Tracheal epithelial cell (primary cell): ENCODE measurements around the gene BCL2L2. TPM values are rescaled to one million over a fixed set of nuclear protein-coding genes. Genes with fewer than 3 reads are reported as not detected.

Source experiments
- total RNA-seq: library from RNA; depleted of rRNA; stranded (reverse); fragments of >200 nt; gene quantifications from 2 replicates; pipeline ENCODE4 v1.2.1, GENCODE V29; 2014

The BCL2L2 gene
- 16.8 and 21.2 TPM in 2 replicates for total RNA-seq

GRCh38 chr14:23306412-23307145 lies at the start of gene BCL2L2:
TSS of gene BCL2L2 (plus strand) at chr14:23306833. CDS start at chr14:23307768, 935 bp downstream.

GRCh38 chr14:23286020-23286901 lies 20.4 kb upstream of the BCL2L2 start, which contains the start of gene HOMEZ:
TSS of gene HOMEZ (minus strand) at chr14:23286132. CDS start at chr14:23285952, 180 bp downstream.

GRCh38 chr14:23302290-23303225 lies 4.1 kb upstream of the BCL2L2 start, which contains the start of gene PPP1R3E:
TSS of gene PPP1R3E (minus strand) at chr14:23302859. CDS start at chr14:23302576, 283 bp downstream.

GRCh38 chr14:23320584-23321571 lies 14.2 kb downstream of the BCL2L2 start, which contains the start of gene PABPN1:
TSS of gene PABPN1 (plus strand) at chr14:23321457. CDS start at chr14:23321470, 13 bp downstream.

GRCh38 chr14:23352506-23353432 lies 46.1 kb downstream of the BCL2L2 start, which contains the start of gene SLC22A17:
TSS of gene SLC22A17 (minus strand) at chr14:23352887.

Other genes starting within 250 kb of the BCL2L2 start
- 3.4 and 4.3 TPM in 2 replicates for gene CDH24, start 249.3 kb upstream of the BCL2L2 start, total RNA-seq
- 25.8 and 31.8 TPM in 2 replicates for gene ACIN1, start 211.7 kb upstream of the BCL2L2 start, total RNA-seq
- 27.7 and 43.1 TPM in 2 replicates for gene C14orf119, start 211.3 kb upstream of the BCL2L2 start, total RNA-seq
- not detected in 2 replicates for gene CIROP, start 201.8 kb upstream of the BCL2L2 start, total RNA-seq
- not detected in 2 replicates for gene CEBPE, start 187.6 kb upstream of the BCL2L2 start, total RNA-seq
- gene SLC7A8, start 123.2 kb upstream of the BCL2L2 start, total RNA-seq: 2.4 and 5.5 TPM in 2 replicates
- not detected in 2 replicates for gene RNF212B, start 68.9 kb upstream of the BCL2L2 start, total RNA-seq
- 7.2 and 8.2 TPM in 2 replicates for gene HOMEZ, start 20.7 kb upstream of the BCL2L2 start, total RNA-seq
- 3.1 and 3.4 TPM in 2 replicates for gene PPP1R3E, start 4.0 kb upstream of the BCL2L2 start, total RNA-seq
- gene PABPN1, start 14.6 kb downstream of the BCL2L2 start, total RNA-seq: 54.8 and 64.1 TPM in 2 replicates
- 1.5 and 8.7 TPM in 2 replicates for gene SLC22A17, start 46.1 kb downstream of the BCL2L2 start, total RNA-seq
- gene EFS, start 58.3 kb downstream of the BCL2L2 start, total RNA-seq: 6.3 and 7.7 TPM in 2 replicates
- gene IL25, start 66.0 kb downstream of the BCL2L2 start, total RNA-seq: not detected in 2 replicates
- gene CMTM5, start 70.2 kb downstream of the BCL2L2 start, total RNA-seq: not detected in 2 replicates
- not detected in 2 replicates for gene MYH6, start 101.4 kb downstream of the BCL2L2 start, total RNA-seq
- gene MYH7, start 128.8 kb downstream of the BCL2L2 start, total RNA-seq: under 0.01 TPM in 1 of 2 replicates, not detected in the other
- gene NGDN, start 162.9 kb downstream of the BCL2L2 start, total RNA-seq: 50.1 and 75.9 TPM in 2 replicates
- under 0.01 and 0.24 TPM in 2 replicates for gene ZFHX2, start 244.9 kb downstream of the BCL2L2 start, total RNA-seq
- 5.5 and 6.7 TPM in 2 replicates for gene THTPA, start 249.4 kb downstream of the BCL2L2 start, total RNA-seq